Measurements from ENCODE around the gene AIF1L. TPM values are rescaled to one million over a fixed set of nuclear protein-coding genes. Genes with fewer than 3 reads are reported as not detected.

Gene AIF1L
- total RNA-seq, 1 experiment from 2014 or later = 23.7 TPM

- intact Hi-C loops (cut with micrococcal nuclease) = no loop called here
- Histone ChIP-seq H3K27ac (ENCODE audit: low read length) (no peak overlapping the region), H3F3A (ENCODE audit: low read length, unreplicated experiment) (no peaks in the 10 kb centered on the region), H3K36me3 (ENCODE audit: low read depth, low read length) (no peaks in the 10 kb centered on the region), H4K20me1 (ENCODE audit: low read length) (no peaks in the 10 kb centered on the region), H3K9me2 (replicated peaks; ENCODE audit: low read length) (no peaks in the 10 kb centered on the region), H3K9ac (ENCODE audit: low read length) (no peak overlapping the region), H3K4me2 (ENCODE audit: low read length) (no peak overlapping the region), H3K79me2 (ENCODE audit: low read length) (no peaks in the 10 kb centered on the region), H3K9me3 (ENCODE audit: low read length) (no peaks in the 10 kb centered on the region), H3K4me1 (ENCODE audit: insufficient read depth, low read length) (no peaks in the 10 kb centered on the region), H2AFZ (ENCODE audit: low read length) (no peak overlapping the region), H3K27me3 (ENCODE audit: low read length) (no peaks in the 10 kb centered on the region), H3K4me3 (ENCODE audit: low read length) (no peak overlapping the region)
- ATAC-seq (no peak), DNase-seq (no peak)
- ChIA-PET CTCF (no interaction called here), POLR2A (ENCODE audit: unreplicated experiment) (no interaction called here)
- no peak for TF ChIP-seq EZH2phosphoT487 (IDR thresholded peaks at IDR 0.05; ENCODE audit: borderline replicate concordance, low read length)
- TF ChIP-seq, protein P1, sequence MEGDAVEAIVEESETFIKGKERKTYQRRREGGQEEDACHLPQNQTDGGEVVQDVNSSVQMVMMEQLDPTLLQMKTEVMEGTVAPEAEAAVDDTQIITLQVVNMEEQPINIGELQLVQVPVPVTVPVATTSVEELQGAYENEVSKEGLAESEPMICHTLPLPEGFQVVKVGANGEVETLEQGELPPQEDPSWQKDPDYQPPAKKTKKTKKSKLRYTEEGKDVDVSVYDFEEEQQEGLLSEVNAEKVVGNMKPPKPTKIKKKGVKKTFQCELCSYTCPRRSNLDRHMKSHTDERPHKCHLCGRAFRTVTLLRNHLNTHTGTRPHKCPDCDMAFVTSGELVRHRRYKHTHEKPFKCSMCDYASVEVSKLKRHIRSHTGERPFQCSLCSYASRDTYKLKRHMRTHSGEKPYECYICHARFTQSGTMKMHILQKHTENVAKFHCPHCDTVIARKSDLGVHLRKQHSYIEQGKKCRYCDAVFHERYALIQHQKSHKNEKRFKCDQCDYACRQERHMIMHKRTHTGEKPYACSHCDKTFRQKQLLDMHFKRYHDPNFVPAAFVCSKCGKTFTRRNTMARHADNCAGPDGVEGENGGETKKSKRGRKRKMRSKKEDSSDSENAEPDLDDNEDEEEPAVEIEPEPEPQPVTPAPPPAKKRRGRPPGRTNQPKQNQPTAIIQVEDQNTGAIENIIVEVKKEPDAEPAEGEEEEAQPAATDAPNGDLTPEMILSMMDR (conservative IDR thresholded peaks at IDR 0.05; ENCODE audit: low read depth, low read length) = no peak
- no peak for TF ChIP-seq EZH2 (IDR thresholded peaks at IDR 0.05; ENCODE audit: low read length, unreplicated experiment)
- no TSS peak for BruUV-seq (replicated peaks)
Measured at GRCh38 chr9:131116281-131117120, 20.2 kb downstream of the AIF1L start.

- no peaks in the 10 kb centered on the region for H3K4me1 ChIP-seq (ENCODE audit: insufficient read depth, low read length)
- ATAC-seq = no peak
- no peak overlapping the region for H3K4me3 ChIP-seq (ENCODE audit: low read length)
- H3K4me2 ChIP-seq (ENCODE audit: low read length) = no peak overlapping the region
- no peak overlapping the region for H3K9ac ChIP-seq (ENCODE audit: low read length)
- H4K20me1 ChIP-seq (ENCODE audit: low read length) = no peaks in the 10 kb centered on the region
- POLR2A ChIA-PET (ENCODE audit: unreplicated experiment) = no interaction called here
- no TSS peak for BruUV-seq (replicated peaks)
- no peaks in the 10 kb centered on the region for H3K27me3 ChIP-seq (ENCODE audit: low read length)
- no peaks in the 10 kb centered on the region for H3K9me3 ChIP-seq (ENCODE audit: low read length)
- no peak overlapping the region for H3K27ac ChIP-seq (ENCODE audit: low read length)
- DNase-seq = no peak
- H2AFZ ChIP-seq (ENCODE audit: low read length) = no peak overlapping the region
- no peaks in the 10 kb centered on the region for H3K79me2 ChIP-seq (ENCODE audit: low read length)
- TF ChIP-seq EZH2phosphoT487 (IDR thresholded peaks at IDR 0.05; ENCODE audit: borderline replicate concordance, low read length) (no peak), EZH2 (IDR thresholded peaks at IDR 0.05; ENCODE audit: low read length, unreplicated experiment) (no peak)
- TF ChIP-seq, protein P1 (conservative IDR thresholded peaks at IDR 0.05; ENCODE audit: low read depth, low read length) = no peak
- no peaks in the 10 kb centered on the region for H3K36me3 ChIP-seq (ENCODE audit: low read depth, low read length)
- CTCF ChIA-PET = no interaction called here
- H3K9me2 ChIP-seq (replicated peaks; ENCODE audit: low read length) = no peaks in the 10 kb centered on the region
- no peaks in the 10 kb centered on the region for H3F3A ChIP-seq (ENCODE audit: low read length, unreplicated experiment)
- intact Hi-C loops (cut with micrococcal nuclease) = no loop called here
Measured at GRCh38 chr9:131117121-131117761, 20.9 kb downstream of the AIF1L start.

- H3K4me1 ChIP-seq (ENCODE audit: insufficient read depth, low read length) = no peaks in the 10 kb centered on the region
- H2AFZ ChIP-seq (ENCODE audit: low read length) = no peak overlapping the region
- H4K20me1 ChIP-seq (ENCODE audit: low read length) = no peaks in the 10 kb centered on the region
- no peak for TF ChIP-seq EZH2phosphoT487 (IDR thresholded peaks at IDR 0.05; ENCODE audit: borderline replicate concordance, low read length)
- TF ChIP-seq EZH2 (IDR thresholded peaks at IDR 0.05; ENCODE audit: low read length, unreplicated experiment) = no peak
- TF ChIP-seq, protein P1 (conservative IDR thresholded peaks at IDR 0.05; ENCODE audit: low read depth, low read length) = no peak
- CTCF ChIA-PET = no interaction called here
- no peak overlapping the region for H3K9ac ChIP-seq (ENCODE audit: low read length)
- DNase-seq (no peak), ATAC-seq (no peak)
- no peaks in the 10 kb centered on the region for H3K9me3 ChIP-seq (ENCODE audit: low read length)
- H3K36me3 ChIP-seq (ENCODE audit: low read depth, low read length) = no peaks in the 10 kb centered on the region
- H3K4me3 ChIP-seq (ENCODE audit: low read length) = no peak overlapping the region
- no peaks in the 10 kb centered on the region for H3K27me3 ChIP-seq (ENCODE audit: low read length)
- H3F3A ChIP-seq (ENCODE audit: low read length, unreplicated experiment) = no peaks in the 10 kb centered on the region
- no peak overlapping the region for H3K27ac ChIP-seq (ENCODE audit: low read length)
- H3K79me2 ChIP-seq (ENCODE audit: low read length) = no peaks in the 10 kb centered on the region
- intact Hi-C loops (cut with micrococcal nuclease) = no loop called here
- POLR2A ChIA-PET (ENCODE audit: unreplicated experiment) = no interaction called here
- H3K4me2 ChIP-seq (ENCODE audit: low read length) = no peak overlapping the region
- no peaks in the 10 kb centered on the region for H3K9me2 ChIP-seq (replicated peaks; ENCODE audit: low read length)
- no TSS peak for BruUV-seq (replicated peaks)
Measured at GRCh38 chr9:131117762-131118145, 21.4 kb downstream of the AIF1L start.

Data from PC-3 (cell line).